ENCODE measurements around the gene RDH14. TPM values are rescaled to one million over a fixed set of nuclear protein-coding genes. Genes with fewer than 3 reads are reported as not detected.

RDH14 gene, protein sequence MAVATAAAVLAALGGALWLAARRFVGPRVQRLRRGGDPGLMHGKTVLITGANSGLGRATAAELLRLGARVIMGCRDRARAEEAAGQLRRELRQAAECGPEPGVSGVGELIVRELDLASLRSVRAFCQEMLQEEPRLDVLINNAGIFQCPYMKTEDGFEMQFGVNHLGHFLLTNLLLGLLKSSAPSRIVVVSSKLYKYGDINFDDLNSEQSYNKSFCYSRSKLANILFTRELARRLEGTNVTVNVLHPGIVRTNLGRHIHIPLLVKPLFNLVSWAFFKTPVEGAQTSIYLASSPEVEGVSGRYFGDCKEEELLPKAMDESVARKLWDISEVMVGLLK
- total RNA-seq (2022; extraction: Qiagen RNA extraction; ENCODE audit: low read depth) = 34.3 to 47.7 TPM (median 36.7 TPM) in 5 replicates

DNA sequence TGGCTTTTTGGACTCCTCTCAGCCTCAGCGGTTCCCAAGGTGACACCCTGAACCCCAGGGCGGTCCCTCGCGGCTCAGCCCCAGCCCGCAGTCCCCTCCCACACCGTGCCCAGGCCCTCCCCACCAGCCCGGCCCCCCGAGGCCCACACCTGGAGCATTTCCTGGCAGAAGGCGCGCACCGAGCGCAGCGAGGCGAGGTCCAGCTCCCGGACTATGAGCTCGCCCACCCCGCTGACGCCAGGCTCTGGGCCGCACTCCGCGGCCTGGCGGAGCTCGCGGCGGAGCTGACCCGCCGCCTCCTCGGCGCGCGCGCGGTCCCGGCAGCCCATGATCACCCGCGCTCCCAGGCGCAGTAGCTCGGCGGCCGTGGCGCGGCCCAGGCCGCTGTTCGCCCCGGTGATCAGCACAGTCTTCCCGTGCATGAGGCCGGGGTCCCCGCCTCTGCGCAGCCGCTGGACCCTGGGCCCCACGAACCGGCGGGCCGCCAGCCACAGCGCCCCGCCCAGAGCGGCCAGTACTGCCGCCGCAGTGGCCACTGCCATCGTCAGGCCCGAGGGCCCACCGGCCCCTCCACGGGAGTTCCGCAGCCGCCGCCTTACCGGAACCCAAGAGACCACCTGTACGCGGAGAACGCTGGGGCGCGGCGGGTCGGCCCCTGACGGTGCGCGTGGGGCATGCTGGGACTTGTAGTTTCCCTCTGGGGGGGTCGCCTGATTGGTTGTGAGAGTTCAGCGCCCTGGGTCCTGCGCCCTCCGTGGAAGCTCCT, at the start of gene RDH14:
RDH14 (minus strand) TSS at position 623 of the 766 bp plus-strand sequence; CDS start at position 542, 81 bp downstream.

GRCh38 chr2:18589354-18589753, 28.9 kb upstream of the RDH14 start, which contains the start of gene NT5C1B:
TSS of gene NT5C1B (minus strand) at chr2:18589569. CDS start at chr2:18589468, 101 bp downstream.

Other genes starting within 250 kb of the RDH14 start
- not detected in 5 replicates for gene NT5C1B, start 28.9 kb upstream of the RDH14 start, total RNA-seq (2022; extraction: Qiagen RNA extraction; ENCODE audit: low read depth)